ES-I3 (cell line): ENCODE data around the gene RHBDL3.
"Not testable (repeated sequence)": the region's sequence is repeated elsewhere in the genome, so short reads cannot be mapped to it uniquely, and the experiment has no call there.

Experiments
- H3K36me3 ChIP-seq: 2 replicates; pipeline ENCODE4 v1.6.1; 2013; ENCODE audit warnings: mild to moderate bottlenecking, low read length, control low read depth, moderate library complexity; ENCODE audit not compliant: insufficient read depth
- H3K4me1 ChIP-seq: 2 replicates; pipeline ENCODE4 v1.6.1; 2013; ENCODE audit warnings: mild to moderate bottlenecking, control low read depth, low read length; ENCODE audit not compliant: insufficient read depth
- H3K9ac ChIP-seq: 2 replicates; pipeline ENCODE4 v1.6.1; 2013; ENCODE audit warnings: low read depth, mild to moderate bottlenecking, low read length, moderate library complexity
- H3K9me3 ChIP-seq: 2 replicates; pipeline ENCODE4 v1.6.1; 2013; ENCODE audit warnings: mild to moderate bottlenecking, low read length, moderate library complexity; ENCODE audit not compliant: control insufficient read depth, insufficient read depth

Gene RHBDL3

DNA sequence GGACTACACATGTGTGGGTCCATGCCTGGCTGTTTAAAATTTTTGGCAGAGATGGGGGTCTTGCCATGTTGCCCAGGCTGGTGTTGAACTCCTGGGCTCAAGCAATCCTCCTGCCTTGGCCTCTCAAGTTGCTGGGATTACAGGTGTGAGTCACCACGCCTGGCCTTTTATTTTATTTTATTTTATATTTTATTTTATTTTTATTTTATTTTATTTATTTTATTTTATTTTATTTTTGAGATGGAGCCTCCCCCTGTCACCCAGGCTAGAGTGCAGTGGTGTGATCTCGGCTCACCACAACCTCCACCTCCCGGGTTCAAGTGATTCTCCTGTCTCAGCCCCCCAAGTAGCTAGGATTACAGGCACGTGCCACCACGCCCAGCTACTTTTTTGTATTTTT lies 51.0 kb downstream of the RHBDL3 start:
- not testable (repeated sequence) for H3K9me3 ChIP-seq, H3K9ac ChIP-seq, H3K4me1 ChIP-seq, H3K36me3 ChIP-seq

DNA sequence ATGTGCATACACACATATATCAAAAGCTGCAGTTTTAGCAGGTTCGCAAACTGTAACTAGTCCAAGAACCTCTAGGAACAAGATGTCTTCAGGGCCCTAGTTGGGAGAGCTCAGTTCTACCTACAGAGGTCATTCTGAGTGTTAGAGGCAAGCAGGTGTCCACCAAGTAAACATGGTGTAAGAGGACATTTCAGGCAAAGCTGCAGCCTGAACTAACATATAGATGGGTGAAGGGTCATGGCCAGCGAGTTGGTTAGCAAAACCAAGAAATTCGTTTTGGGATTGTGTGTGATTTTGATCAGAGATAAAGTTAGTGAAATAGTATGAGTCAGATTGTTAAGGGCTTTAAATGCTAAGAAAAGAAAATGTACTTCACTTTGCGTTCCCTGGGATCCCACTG lies 51.7 kb downstream of the RHBDL3 start:
- Histone ChIP-seq H3K9ac (no peak overlapping the region), H3K9me3 (no peaks in the 10 kb centered on the region), H3K36me3 (no peaks in the 10 kb centered on the region), H3K4me1 (no peaks in the 10 kb centered on the region)

DNA sequence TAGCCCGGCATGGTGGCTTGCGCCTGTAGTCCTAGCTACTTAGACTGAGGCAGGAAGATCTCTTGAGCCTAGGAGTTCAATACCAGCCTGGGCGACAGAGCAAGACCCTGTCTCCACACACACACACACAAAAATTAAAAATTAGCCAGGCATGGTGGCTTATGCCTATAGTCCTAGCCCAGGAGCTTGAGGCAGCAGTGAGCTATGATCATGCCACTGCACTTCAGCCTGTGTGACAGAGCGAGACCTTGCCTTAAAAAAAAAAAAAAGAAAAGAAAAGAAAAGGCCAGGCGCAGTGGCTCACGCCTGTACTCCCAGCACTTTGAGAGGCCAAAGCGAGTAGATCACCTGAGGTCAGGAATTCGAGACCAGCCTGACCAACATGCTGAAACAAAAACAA lies 52.4 kb downstream of the RHBDL3 start:
- Histone ChIP-seq H3K36me3 (no peaks in the 10 kb centered on the region), H3K9ac (no peak overlapping the region), H3K9me3 (no peaks in the 10 kb centered on the region), H3K4me1 (no peaks in the 10 kb centered on the region)

DNA sequence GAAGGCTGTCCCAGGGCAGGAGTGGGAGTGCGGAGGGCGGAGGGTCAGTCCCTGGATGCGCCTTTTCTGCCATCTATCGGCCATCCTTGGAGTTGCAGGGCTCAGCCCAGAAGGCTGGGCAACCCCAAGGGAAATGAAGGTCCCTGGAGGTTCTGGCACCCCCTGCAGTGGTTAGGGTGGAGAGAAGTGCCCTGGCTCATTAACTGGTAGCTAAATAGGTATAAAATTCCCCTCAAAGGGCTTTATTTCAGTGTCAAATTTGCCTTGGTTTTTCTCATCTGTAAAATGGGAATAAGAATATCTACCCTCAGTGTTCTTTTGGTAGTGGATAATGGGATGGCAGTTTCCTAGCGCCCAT lies 53.9 kb downstream of the RHBDL3 start:
- H3K36me3 ChIP-seq: no peaks in the 10 kb centered on the region
- no peaks in the 10 kb centered on the region for H3K9me3 ChIP-seq
- 0 out of 2 replicates have a peak, but pooled peaks cover 6% of the 10 kb centered on the region for H3K4me1 ChIP-seq
- H3K9ac ChIP-seq: no peak overlapping the region

DNA sequence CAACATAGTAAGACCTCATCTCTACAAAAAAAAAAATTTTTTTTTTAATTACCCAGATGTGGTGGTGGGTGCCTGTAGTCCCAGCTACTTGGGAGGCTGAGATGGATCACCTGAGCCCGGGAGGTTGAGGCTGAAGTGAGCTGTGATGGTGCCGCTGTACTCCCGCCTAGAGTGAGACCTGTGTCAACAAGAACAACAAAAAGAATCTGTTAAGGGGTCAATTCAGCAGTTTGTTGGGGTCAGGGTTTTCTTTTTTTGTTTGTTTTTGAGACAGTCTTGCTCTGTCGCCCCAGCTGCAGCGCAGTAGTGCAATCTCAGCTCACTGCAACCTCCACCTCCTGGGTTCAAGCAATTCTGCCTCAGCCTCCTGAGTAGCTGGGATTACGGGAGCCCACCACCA lies 54.4 kb downstream of the RHBDL3 start:
- not testable (repeated sequence) for H3K9ac ChIP-seq, H3K4me1 ChIP-seq

DNA sequence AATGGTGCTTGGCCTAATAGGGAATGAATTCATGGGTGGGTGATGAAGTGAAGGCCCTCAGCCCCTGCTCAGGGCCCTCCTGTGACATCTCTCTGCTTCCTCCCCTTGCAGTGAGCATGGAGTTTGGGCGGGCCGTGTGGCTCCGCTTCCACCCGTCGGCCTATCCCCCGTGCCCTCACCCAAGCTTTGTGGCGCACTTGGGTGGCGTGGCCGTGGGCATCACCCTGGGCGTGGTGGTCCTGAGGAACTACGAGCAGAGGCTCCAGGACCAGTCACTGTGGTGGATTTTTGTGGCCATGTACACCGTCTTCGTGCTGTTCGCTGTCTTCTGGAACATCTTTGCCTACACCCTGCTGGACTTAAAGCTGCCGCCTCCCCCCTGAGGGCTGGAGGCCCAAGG lies 55.2 kb downstream of the RHBDL3 start:
- no peaks in the 10 kb centered on the region for H3K9me3 ChIP-seq
- H3K9ac ChIP-seq: no peak overlapping the region
- H3K4me1 ChIP-seq: 0 out of 2 replicates have a peak, but pooled peaks cover 6% of the 10 kb centered on the region
- no peaks in the 10 kb centered on the region for H3K36me3 ChIP-seq

More for the DNA sequence above, 54.4 kb downstream of the RHBDL3 start:
- H3K9me3 ChIP-seq, H3K36me3 ChIP-seq: not testable (repeated sequence)

DNA sequence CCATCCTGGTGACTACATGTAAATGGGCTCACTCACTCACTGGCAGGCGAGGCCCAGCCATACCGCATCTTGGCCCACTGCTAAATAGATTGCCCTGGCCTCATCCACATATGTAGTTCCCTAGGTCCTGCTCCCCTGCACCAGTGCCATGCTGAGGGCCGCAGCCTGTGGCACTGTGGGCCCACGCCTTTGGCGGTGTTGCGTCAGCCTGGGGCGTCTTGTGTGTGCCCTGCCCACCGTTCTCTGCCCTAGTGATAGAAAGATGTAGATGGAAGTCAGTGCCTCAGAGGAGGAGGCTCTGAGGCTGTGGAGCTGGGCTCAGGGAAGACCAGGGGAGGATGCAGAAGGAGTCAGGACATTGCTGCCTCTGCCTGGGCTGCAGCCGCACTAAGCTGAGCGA lies 57.4 kb downstream of the RHBDL3 start:
- H3K4me1 ChIP-seq: 0 out of 2 replicates have a peak, but pooled peaks cover 6% of the 10 kb centered on the region
- no peaks in the 10 kb centered on the region for H3K9me3 ChIP-seq
- no peak overlapping the region for H3K9ac ChIP-seq
- no peaks in the 10 kb centered on the region for H3K36me3 ChIP-seq

DNA sequence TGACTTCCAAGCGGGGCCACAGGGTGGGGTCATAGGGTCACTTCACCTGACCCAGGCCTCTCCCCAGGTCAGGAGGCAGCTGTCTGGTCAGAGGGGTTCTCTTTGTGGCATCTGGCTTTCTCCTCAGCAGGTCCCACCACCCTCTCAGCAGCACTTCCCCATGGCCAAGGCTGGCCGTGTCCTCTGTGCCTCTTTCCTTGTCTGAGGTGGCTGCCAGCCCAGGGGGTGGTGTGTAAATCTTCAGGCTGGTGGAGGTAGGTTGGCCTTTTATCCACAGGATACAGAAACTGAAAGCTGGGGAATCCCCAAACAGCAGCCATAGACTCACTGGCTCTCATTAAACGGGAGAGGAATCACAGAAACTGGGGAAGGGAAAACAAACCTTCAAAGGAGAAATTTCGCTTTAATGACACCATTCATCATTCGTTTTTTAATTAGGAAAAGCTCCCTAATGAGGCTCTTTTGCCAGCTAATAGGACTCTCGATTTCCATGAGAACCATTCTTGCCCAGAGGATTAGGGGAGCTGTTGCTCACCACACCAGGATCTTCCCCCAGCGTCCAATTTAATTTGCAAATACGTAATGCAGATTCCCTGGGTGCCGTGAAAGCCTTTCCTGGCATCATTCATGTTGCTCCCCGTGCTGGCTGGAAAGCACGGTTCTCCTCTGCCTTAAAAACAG lies 58.3 kb downstream of the RHBDL3 start:
- H3K4me1 ChIP-seq: 0 out of 2 replicates have a peak, but pooled peaks cover 6% of the 10 kb centered on the region
- H3K36me3 ChIP-seq: no peaks in the 10 kb centered on the region
- no peaks in the 10 kb centered on the region for H3K9me3 ChIP-seq
- no peak overlapping the region for H3K9ac ChIP-seq

DNA sequence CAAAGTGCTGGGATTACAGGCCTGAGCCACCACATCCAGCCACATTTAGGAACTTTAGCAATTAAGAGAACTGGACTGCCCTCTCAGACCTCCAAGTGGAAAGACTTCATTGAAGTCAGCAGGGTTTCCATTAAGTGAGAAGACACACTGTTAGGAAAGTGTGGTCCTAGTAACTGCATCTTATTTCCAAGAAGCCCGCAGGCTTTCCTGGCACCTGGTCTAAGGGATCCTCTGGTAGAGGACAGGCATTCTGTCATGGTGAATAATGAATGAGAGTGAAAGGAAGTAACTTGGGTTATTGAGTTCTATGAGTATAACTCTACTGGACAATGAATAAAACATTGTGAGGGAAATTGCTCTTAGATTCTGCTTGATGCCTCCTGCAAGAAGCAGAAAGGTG lies 62.3 kb downstream of the RHBDL3 start:
- Histone ChIP-seq H3K4me1 (0 out of 2 replicates have a peak, but pooled peaks cover 6% of the 10 kb centered on the region), H3K9ac (no peak overlapping the region), H3K36me3 (no peaks in the 10 kb centered on the region), H3K9me3 (no peaks in the 10 kb centered on the region)

DNA sequence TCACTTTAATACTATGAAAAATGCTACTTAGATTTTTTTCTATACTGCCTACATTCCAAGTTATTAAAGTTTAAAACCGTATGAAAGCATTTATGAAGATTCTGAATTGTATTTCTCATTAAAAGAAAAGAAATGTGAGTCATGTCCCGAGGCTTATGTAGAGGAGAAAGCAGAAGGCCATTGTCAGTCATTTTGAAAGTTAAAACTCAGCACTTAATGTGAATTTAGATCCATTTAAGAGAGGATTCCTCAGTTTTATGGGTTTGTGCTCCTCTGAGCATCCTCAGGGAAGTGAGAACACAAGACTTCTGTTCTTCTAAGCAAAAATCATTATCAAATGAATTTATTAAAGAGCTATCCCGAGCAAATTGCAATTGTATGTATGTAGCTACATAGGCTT lies 64.5 kb downstream of the RHBDL3 start:
- no peaks in the 10 kb centered on the region for H3K4me1 ChIP-seq
- no peaks in the 10 kb centered on the region for H3K9me3 ChIP-seq
- H3K9ac ChIP-seq: no peak overlapping the region
- H3K36me3 ChIP-seq: no peaks in the 10 kb centered on the region; the same call in none of the 2 replicates

DNA sequence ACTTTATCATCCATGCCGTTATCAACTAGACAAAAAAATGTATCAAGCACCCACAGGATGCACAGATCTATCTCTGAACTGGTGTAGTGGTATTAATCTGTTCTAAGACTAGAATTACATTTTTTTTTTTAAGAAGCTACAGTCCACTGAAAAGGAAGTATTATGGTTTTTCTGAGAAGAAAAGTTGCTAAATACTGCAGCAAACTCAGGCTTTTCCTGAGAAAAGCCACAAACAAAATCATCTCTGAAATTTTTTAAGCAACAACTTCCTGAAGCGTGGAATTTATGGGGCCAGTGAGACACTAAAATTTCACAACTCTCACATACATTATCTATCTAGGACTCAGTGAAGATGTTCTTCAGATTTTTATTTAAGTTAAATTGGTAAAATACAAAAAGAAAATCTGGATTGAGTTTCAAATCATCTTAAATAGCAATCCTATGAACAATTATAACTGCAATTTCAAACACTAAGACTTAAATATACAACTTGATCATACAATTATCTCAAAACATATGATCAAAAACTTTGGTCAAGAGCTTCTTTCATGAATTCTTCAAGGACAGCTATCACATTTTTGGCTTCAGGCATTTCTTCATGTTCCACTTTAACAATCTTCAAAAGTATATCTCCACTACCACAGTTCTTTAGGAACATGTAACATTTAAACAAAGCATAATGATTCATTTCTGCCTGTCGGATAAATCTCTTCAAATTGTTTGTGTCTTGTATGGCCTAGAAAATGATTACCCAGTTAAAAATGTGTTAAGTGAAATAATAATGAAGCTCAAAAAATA lies 65.8 kb downstream of the RHBDL3 start:
- no peaks in the 10 kb centered on the region; the same call in none of the 2 replicates for H3K36me3 ChIP-seq
- no peak overlapping the region for H3K9ac ChIP-seq
- no peaks in the 10 kb centered on the region for H3K9me3 ChIP-seq
- H3K4me1 ChIP-seq: no peaks in the 10 kb centered on the region

DNA sequence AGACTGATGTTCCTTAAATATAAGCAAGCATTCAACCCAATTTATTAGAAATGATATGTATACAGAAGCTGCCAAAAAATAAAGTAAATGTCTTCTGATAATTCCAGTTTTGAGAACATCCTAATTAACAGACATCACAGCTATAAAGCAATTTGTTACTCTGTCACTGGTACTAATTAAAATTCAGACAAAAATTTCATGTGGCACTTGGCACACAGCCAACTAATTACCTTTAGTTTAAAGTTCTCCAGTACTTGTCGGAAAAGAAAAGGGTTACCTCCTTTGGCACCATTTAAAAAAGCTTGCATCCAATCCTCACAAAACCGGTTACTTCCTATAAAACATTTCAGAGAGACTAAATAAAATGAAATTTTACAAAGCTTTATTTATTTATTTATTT lies 67.6 kb downstream of the RHBDL3 start:
- Histone ChIP-seq H3K36me3 (peaks cover 3% of the 10 kb centered on the region), H3K9me3 (no peaks in the 10 kb centered on the region), H3K9ac (no peak overlapping the region), H3K4me1 (no peaks in the 10 kb centered on the region)

DNA sequence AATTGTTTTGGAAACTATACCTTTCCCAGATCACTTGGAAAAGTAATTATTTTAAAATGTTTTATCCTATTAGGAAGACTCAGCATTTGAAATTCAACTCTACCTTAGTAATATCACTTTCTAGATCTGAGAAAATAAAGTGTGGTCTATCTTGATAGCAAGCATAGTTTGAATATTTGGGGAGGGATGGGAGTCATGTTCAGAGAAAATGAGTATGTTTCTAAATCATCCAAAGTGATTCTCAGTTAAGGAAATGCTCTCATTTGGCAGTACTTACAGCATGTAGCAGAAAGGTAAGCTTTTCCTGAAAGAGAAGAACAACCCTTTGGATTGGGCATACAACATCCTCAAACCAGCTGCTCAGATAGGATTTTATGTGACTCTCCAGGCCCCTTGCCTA lies 69.4 kb downstream of the RHBDL3 start:
- Histone ChIP-seq H3K9me3 (no peaks in the 10 kb centered on the region), H3K4me1 (no peaks in the 10 kb centered on the region), H3K36me3 (peaks cover 10% of the 10 kb centered on the region), H3K9ac (no peak overlapping the region)

DNA sequence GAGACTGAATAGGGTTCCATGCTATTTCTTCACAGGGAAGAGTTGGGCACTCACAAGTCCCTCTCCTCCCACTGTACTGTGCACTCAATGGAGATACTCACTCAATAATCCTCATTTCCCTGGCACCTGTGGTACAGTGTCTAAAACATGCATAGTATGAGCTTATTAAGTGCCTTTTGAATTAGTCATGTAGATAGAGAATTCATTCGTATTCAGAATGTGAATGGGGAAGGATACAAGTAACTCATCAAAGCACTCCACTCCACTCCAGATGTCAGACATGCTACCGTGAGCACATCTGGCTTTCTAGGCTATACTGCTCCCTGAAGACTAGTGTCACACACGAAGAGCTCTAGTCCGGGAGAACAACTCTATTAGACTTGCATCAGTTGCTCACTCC lies 70.1 kb downstream of the RHBDL3 start:
- Histone ChIP-seq H3K9ac (no peak overlapping the region), H3K4me1 (no peaks in the 10 kb centered on the region), H3K36me3 (peaks cover 10% of the 10 kb centered on the region), H3K9me3 (no peaks in the 10 kb centered on the region)
